ENCODE results near the gene FILIP1L.

DNA sequence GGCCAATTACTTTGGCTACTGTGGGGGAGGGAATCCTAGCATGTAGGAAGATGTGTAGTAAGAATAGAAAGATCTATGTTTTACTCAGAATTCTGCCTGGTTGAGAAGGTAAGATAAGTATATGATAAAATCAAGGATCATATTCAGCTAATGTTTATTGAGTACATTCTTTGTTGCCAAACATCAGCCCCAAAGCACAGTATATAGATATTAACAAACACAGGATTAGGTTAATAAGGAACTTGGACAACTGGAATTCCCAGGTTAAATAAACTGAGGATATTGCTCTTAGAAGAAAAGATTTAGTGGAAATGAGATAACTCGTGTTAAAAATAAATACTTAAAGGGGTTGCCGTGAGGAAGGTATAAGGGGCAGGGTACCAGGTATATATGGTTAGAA is 129.6 kb downstream of the FILIP1L start:
- TF ChIP-seq BHLHE40 (IDR thresholded peaks at IDR 0.05; ENCODE audit: low read depth, low read length) (no peak), FOS (IDR thresholded peaks at IDR 0.05; ENCODE audit: low read depth, low read length) (no peak), MAZ (IDR thresholded peaks at IDR 0.05; ENCODE audit: borderline replicate concordance, low read depth, low read length) (no peak), POLR2A (IDR thresholded peaks at IDR 0.05; ENCODE audit: low read depth, low read length) (no peak), RAD21 (IDR thresholded peaks at IDR 0.05; ENCODE audit: low read length) (no peak), NFE2L2 (IDR thresholded peaks at IDR 0.05; ENCODE audit: low read depth, low read length) (no peak), CEBPB (IDR thresholded peaks at IDR 0.05; ENCODE audit: low read depth, low read length) (no peak), MAFK (IDR thresholded peaks at IDR 0.05; ENCODE audit: low read depth, low read length) (no peak), CHD1 (IDR thresholded peaks at IDR 0.05; ENCODE audit: low read depth, low read length) (no peak), SMC3 (IDR thresholded peaks at IDR 0.05; ENCODE audit: low read depth, low read length) (no peak)
- TF ChIP-seq, protein P1, sequence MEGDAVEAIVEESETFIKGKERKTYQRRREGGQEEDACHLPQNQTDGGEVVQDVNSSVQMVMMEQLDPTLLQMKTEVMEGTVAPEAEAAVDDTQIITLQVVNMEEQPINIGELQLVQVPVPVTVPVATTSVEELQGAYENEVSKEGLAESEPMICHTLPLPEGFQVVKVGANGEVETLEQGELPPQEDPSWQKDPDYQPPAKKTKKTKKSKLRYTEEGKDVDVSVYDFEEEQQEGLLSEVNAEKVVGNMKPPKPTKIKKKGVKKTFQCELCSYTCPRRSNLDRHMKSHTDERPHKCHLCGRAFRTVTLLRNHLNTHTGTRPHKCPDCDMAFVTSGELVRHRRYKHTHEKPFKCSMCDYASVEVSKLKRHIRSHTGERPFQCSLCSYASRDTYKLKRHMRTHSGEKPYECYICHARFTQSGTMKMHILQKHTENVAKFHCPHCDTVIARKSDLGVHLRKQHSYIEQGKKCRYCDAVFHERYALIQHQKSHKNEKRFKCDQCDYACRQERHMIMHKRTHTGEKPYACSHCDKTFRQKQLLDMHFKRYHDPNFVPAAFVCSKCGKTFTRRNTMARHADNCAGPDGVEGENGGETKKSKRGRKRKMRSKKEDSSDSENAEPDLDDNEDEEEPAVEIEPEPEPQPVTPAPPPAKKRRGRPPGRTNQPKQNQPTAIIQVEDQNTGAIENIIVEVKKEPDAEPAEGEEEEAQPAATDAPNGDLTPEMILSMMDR (conservative IDR thresholded peaks at IDR 0.05; ENCODE audit: low read depth, low read length): no peak
- TF ChIP-seq, protein P2, sequence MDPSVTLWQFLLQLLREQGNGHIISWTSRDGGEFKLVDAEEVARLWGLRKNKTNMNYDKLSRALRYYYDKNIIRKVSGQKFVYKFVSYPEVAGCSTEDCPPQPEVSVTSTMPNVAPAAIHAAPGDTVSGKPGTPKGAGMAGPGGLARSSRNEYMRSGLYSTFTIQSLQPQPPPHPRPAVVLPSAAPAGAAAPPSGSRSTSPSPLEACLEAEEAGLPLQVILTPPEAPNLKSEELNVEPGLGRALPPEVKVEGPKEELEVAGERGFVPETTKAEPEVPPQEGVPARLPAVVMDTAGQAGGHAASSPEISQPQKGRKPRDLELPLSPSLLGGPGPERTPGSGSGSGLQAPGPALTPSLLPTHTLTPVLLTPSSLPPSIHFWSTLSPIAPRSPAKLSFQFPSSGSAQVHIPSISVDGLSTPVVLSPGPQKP (IDR thresholded peaks at IDR 0.05; ENCODE audit: borderline replicate concordance, low read depth, low read length): no peak
- TF ChIP-seq, protein P3, sequence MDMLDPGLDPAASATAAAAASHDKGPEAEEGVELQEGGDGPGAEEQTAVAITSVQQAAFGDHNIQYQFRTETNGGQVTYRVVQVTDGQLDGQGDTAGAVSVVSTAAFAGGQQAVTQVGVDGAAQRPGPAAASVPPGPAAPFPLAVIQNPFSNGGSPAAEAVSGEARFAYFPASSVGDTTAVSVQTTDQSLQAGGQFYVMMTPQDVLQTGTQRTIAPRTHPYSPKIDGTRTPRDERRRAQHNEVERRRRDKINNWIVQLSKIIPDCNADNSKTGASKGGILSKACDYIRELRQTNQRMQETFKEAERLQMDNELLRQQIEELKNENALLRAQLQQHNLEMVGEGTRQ (IDR thresholded peaks at IDR 0.05; ENCODE audit: low read depth, low read length): no peak

Data from IMR-90 (cell line).